H1 (cell line): ENCODE measurements around the gene A3GALT2. TPM values are rescaled to one million over a fixed set of nuclear protein-coding genes. Genes with fewer than 3 reads are reported as not detected.

ENCODE experiments used
- CTCF ChIA-PET: fragments of 300-600 bp; sonication (Branson Sonifier 250); formaldehyde crosslinking; loops from one replicate; lab custom pipeline; 2021; ENCODE audit not compliant: partially characterized antibody; lab: Charles Lee
- POLR2A ChIA-PET: fragments of 300-600 bp; sonication (Branson Sonifier 250); formaldehyde crosslinking; loops from one replicate; lab custom pipeline; 2021; ENCODE audit warnings: inconsistent platforms; ENCODE audit not compliant: partially characterized antibody; lab: Charles Lee
- DNase-seq, 2 experiments: peaks; one replicate each; pipeline versions ENCODE4 v3.0.0 to v3.0.0-alpha.2; 2010 to 2022; ENCODE audit warnings: low spot score in 2 of 2, low read depth in 1 of 2, mixed read lengths in 1 of 2
- FAIRE-seq: peaks from 2 replicates; lab custom pipeline; 2011; peaks lifted over from hg19 to GRCh38; lab: Jason Lieb, UNC
- H2AFZ ChIP-seq: 2 replicates; pipeline ENCODE4 v1.8.1; 2012; ENCODE audit warnings: low read length, inconsistent platforms
- H2AK5ac ChIP-seq: 2 replicates; pipeline ENCODE4 v1.6.1; 2013; ENCODE audit warnings: low read depth, low read length
- H2BK120ac ChIP-seq: replicated peaks from 2 replicates; pipeline ENCODE3; 2013; ENCODE audit warnings: low read depth, low read length, inconsistent platforms
- H2BK12ac ChIP-seq: 2 replicates; pipeline ENCODE4 v1.6.1; 2013; ENCODE audit warnings: low read depth, low read length
- H2BK15ac ChIP-seq: 2 replicates; pipeline ENCODE4 v1.6.1; 2013; ENCODE audit warnings: low read length
- H2BK20ac ChIP-seq: 2 replicates; pipeline ENCODE4 v1.6.1; 2013; ENCODE audit warnings: low read length
- H2BK5ac ChIP-seq: 2 replicates; pipeline ENCODE4 v1.6.1; 2013; ENCODE audit warnings: low read depth, low read length
- H3K14ac ChIP-seq: 2 replicates; pipeline ENCODE4 v1.6.1; 2013; ENCODE audit warnings: inconsistent platforms; ENCODE audit not compliant: insufficient read length
- H3K18ac ChIP-seq: 2 replicates; pipeline ENCODE4 v1.6.1; 2013; ENCODE audit warnings: low read length; ENCODE audit errors: extremely low read depth
- H3K23ac ChIP-seq: 2 replicates; pipeline ENCODE4 v1.6.1; 2013; ENCODE audit warnings: inconsistent platforms; ENCODE audit not compliant: insufficient read length
- H3K23me2 ChIP-seq: 2 replicates; pipeline ENCODE4 v1.6.1; 2013; ENCODE audit warnings: low read depth, low read length
- H3K27ac ChIP-seq: 2 replicates; pipeline ENCODE4 v1.6.1; 2011; ENCODE audit warnings: low read depth, low read length, inconsistent platforms
- H3K27me3 ChIP-seq, 4 experiments: replicated peaks in 1 of 4; 1 replicate in 1 of 4; 2 replicates in 3 of 4; pipeline versions ENCODE4 v1.6.1 to v1.8.1; 2011 to 2013; ENCODE audit warnings: low read length in 3 of 4, mild to moderate bottlenecking in 3 of 4, inconsistent platforms in 2 of 4, mixed read lengths in 2 of 4, moderate library complexity in 1 of 4; ENCODE audit not compliant: control insufficient read depth in 3 of 4, insufficient read depth in 3 of 4; ENCODE audit errors: extremely low read depth in 1 of 4
- H3K36me3 ChIP-seq, 4 experiments: 2 replicates each; pipeline versions ENCODE4 v1.6.1 to v1.8.1; 2011 to 2013; ENCODE audit warnings: mild to moderate bottlenecking in 4 of 4, low read length in 3 of 4, moderate library complexity in 2 of 4, control low read depth in 1 of 4, inconsistent platforms in 1 of 4; ENCODE audit not compliant: insufficient read depth in 4 of 4, control insufficient read depth in 2 of 4
- H3K4ac ChIP-seq: replicated peaks from 2 replicates; pipeline ENCODE3; 2013; ENCODE audit warnings: low read length, low read depth, mixed read lengths, inconsistent platforms; ENCODE audit not compliant: insufficient read length
- H3K4me1 ChIP-seq, 4 experiments: replicated peaks in 1 of 4; 1 replicate in 1 of 4; 2 replicates in 3 of 4; pipeline versions ENCODE4 v1.6.1 to v1.8.1; 2011 to 2013; ENCODE audit warnings: low read length in 3 of 4, inconsistent platforms in 2 of 4, mixed read lengths in 1 of 4; ENCODE audit not compliant: insufficient read depth in 4 of 4, control insufficient read depth in 3 of 4
- H3K4me2 ChIP-seq, 2 experiments: 2 replicates each; pipeline versions ENCODE4 v1.6.1 to v1.8.1; 2011 to 2013; ENCODE audit warnings: low read depth in 2 of 2, low read length in 2 of 2, control low read depth in 1 of 2, inconsistent platforms in 1 of 2, mild to moderate bottlenecking in 1 of 2; ENCODE audit not compliant: insufficient read depth in 1 of 2
- H3K4me3 ChIP-seq, 4 experiments: fragments of 200-600, 300-600 bp in 1 of 4; sonication (generic), shearing (Covaris generic), sonication (Bioruptor Twin) in 1 of 4; 2 replicates each; pipeline versions ENCODE4 v1.5.1 to v1.8.1; 2011 to 2016; ENCODE audit warnings: low read length in 4 of 4, low read depth in 3 of 4, control low read depth in 2 of 4, inconsistent platforms in 2 of 4, mild to moderate bottlenecking in 2 of 4, mixed read lengths in 1 of 4, moderate library complexity in 1 of 4; ENCODE audit not compliant: insufficient read depth in 2 of 4; ENCODE audit errors: extremely low read depth in 1 of 4
- H3K56ac ChIP-seq: replicated peaks from 2 replicates; pipeline ENCODE3; 2013; ENCODE audit warnings: low read depth, mild to moderate bottlenecking, mixed read lengths, low read length, inconsistent platforms; ENCODE audit not compliant: insufficient read length
- H3K79me1 ChIP-seq: 2 replicates; pipeline ENCODE4 v1.6.1; 2013; ENCODE audit warnings: low read depth, low read length, control low read depth
- H3K79me2 ChIP-seq, 2 experiments: 2 replicates each; pipeline versions ENCODE4 v1.6.1 to v1.8.1; 2012 to 2013; ENCODE audit warnings: low read length in 2 of 2, mild to moderate bottlenecking in 2 of 2, inconsistent platforms in 1 of 2; ENCODE audit not compliant: insufficient read depth in 2 of 2, control insufficient read depth in 1 of 2
- H3K9ac ChIP-seq, 4 experiments: replicated peaks in 1 of 4; 1 replicate in 1 of 4; 2 replicates in 3 of 4; pipeline versions ENCODE4 v1.6.1 to v1.8.1; 2011 to 2013; ENCODE audit warnings: low read depth in 3 of 4, low read length in 3 of 4, control low read depth in 2 of 4, mild to moderate bottlenecking in 2 of 4, moderate library complexity in 2 of 4, inconsistent platforms in 1 of 4; ENCODE audit errors: extremely low read depth in 1 of 4
- H3K9me3 ChIP-seq, 2 experiments: 2 replicates each; pipeline versions ENCODE4 v1.6.1 to v1.8.1; 2012 to 2013; ENCODE audit warnings: mild to moderate bottlenecking in 2 of 2, moderate library complexity in 2 of 2, control low read depth in 1 of 2, inconsistent platforms in 1 of 2, low read depth in 1 of 2, low read length in 1 of 2, mixed read lengths in 1 of 2; ENCODE audit not compliant: insufficient read depth in 2 of 2
- H4K20me1 ChIP-seq, 2 experiments: replicated peaks in 1 of 2; 2 replicates each; pipeline versions ENCODE3 to v1.8.1; 2011 to 2013; ENCODE audit warnings: inconsistent platforms in 2 of 2, low read length in 2 of 2, mild to moderate bottlenecking in 1 of 2; ENCODE audit not compliant: insufficient read depth in 2 of 2, control insufficient read depth in 1 of 2
- H4K5ac ChIP-seq: 2 replicates; pipeline ENCODE4 v1.6.1; 2013; ENCODE audit warnings: low read length, low read depth, mixed read lengths, inconsistent platforms; ENCODE audit not compliant: insufficient read length
- H4K8ac ChIP-seq: 2 replicates; pipeline ENCODE4 v1.8.0; 2013; ENCODE audit warnings: mild to moderate bottlenecking, moderate library complexity, low read length, inconsistent platforms; ENCODE audit not compliant: insufficient read depth; ENCODE audit errors: extremely low read depth
- H4K91ac ChIP-seq: replicated peaks from 2 replicates; pipeline ENCODE3; 2013; ENCODE audit warnings: low read length, mixed read lengths, inconsistent platforms; ENCODE audit not compliant: insufficient read length
- BRCA1 ChIP-seq: IDR thresholded peaks from 2 replicates; pipeline ENCODE4 v1.6.1; 2012; ENCODE audit warnings: low read depth, low read length, improper control_type of control experiment
- CBX8 ChIP-seq: fragments of 300-800, 300-1000 bp; sonication (generic); IDR thresholded peaks from 2 replicates; pipeline ENCODE4 v1.7.1; 2016; ENCODE audit warnings: low read depth, low read length, borderline replicate concordance
- CTCF ChIP-seq, 3 experiments: IDR thresholded peaks; 1 replicate in 2 of 3; 2 replicates in 1 of 3; pipeline versions ENCODE4 v1.5.1 to v1.6.1; 2011; ENCODE audit warnings: low read length in 3 of 3, mild to moderate bottlenecking in 3 of 3, inconsistent platforms in 2 of 3, low read depth in 1 of 3, moderate library complexity in 1 of 3; ENCODE audit not compliant: insufficient read depth in 1 of 3; ENCODE audit errors: control extremely low read depth in 1 of 3
- EGR1 ChIP-seq: IDR thresholded peaks from 2 replicates; pipeline ENCODE4 v1.6.1; 2011; ENCODE audit warnings: low read depth, low read length, borderline replicate concordance
- HDAC6 ChIP-seq: IDR thresholded peaks from one replicate; pipeline ENCODE4 v1.7.1; 2012; ENCODE audit warnings: low read depth, mild to moderate bottlenecking, inconsistent platforms, low read length, moderate library complexity
- PHF8 ChIP-seq: fragments of 200-600 bp; sonication (generic); conservative IDR thresholded peaks from 2 replicates; pipeline ENCODE4 v1.7.1; 2012; ENCODE audit warnings: low read depth, mild to moderate bottlenecking, inconsistent platforms, low read length, moderate library complexity
- SP1 ChIP-seq: IDR thresholded peaks from 2 replicates; pipeline ENCODE4 v1.6.1; 2011; ENCODE audit warnings: low read depth, low read length
- SRF ChIP-seq: IDR thresholded peaks from 2 replicates; pipeline ENCODE4 v1.6.1; 2011; ENCODE audit warnings: mild to moderate bottlenecking, low read depth, low read length, moderate library complexity
- TAF1 ChIP-seq: IDR thresholded peaks from 2 replicates; pipeline ENCODE4 v1.6.1; 2011; ENCODE audit warnings: mild to moderate bottlenecking, low read depth, low read length
- TCF12 ChIP-seq: IDR thresholded peaks from 2 replicates; pipeline ENCODE4 v1.6.1; 2011; ENCODE audit warnings: low read depth, mild to moderate bottlenecking, low read length
- TEAD4 ChIP-seq: IDR thresholded peaks from 2 replicates; pipeline ENCODE4 v1.6.1; 2012; ENCODE audit warnings: low read depth, low read length, inconsistent platforms, mixed read lengths
- WGBS, 2 experiments: shearing (Covaris generic) in 1 of 2; methylation state at CpG; one replicate each; pipeline versions ENCODE4 v1.1.6 to v1.1.7; 2013 to 2015; ENCODE audit warnings: low lambda C conversion rate in 2 of 2, mixed read lengths in 2 of 2, inconsistent platforms in 1 of 2, low coverage in 1 of 2, missing lambda C conversion rate in 1 of 2; ENCODE audit not compliant: insufficient replicate concordance in 2 of 2, insufficient coverage in 1 of 2, insufficient read length in 1 of 2; ENCODE audit errors: extremely low coverage in 1 of 2, missing lambda C conversion rate in 1 of 2; 5-methylcytosine and 5-hydroxymethylcytosine counted together
- polyA plus RNA-seq, 7 experiments: library from polyadenylated mRNA; depleted of rRNA in 3 of 7; stranded (reverse) in 5 of 7; unstranded in 2 of 7; fragments of >200 nt in 5 of 7; fragments of 200-250 nt in 2 of 7; gene quantifications; 1 replicate in 5 of 7; 2 replicates in 1 of 7; 4 replicates in 1 of 7; pipeline versions ENCODE4 v1.2.1 to v1.2.3, GENCODE V29; 2011 to 2013; ENCODE audit warnings: missing spikeins in 2 of 7, mixed read lengths in 2 of 7
- total RNA-seq: library from RNA; stranded (reverse); fragmentation: NEBNext Ultra II Directional; extraction: Animal tissue kit (Norgen Biotek cat#: 25700); gene quantifications from 2 replicates; pipeline ENCODE4 v1.2.1, GENCODE V29; 2021

A3GALT2 gene
- total and polyA plus RNA-seq, 2 of the 8 experiments (the other 6 are each of a cell fraction or from before 2014, with no cell fraction given) = not detected

- Histone ChIP-seq H2AFZ (no peak overlapping the region), H3K9me3 (no peaks in the 10 kb centered on the region), H3K4me3 (no peak overlapping the region), H3K36me3 (peaks cover 0 to 16% (median 7%) of the 10 kb centered on the region in 4 experiments; a peak in 5 of 8 replicates), H3K9ac (no peak overlapping the region), H2BK20ac (no peak overlapping the region), H3K56ac (no peak overlapping the region), H3K79me1 (no peaks in the 10 kb centered on the region), H2BK5ac (no peak overlapping the region), H3K4me2 (no peak overlapping the region), H2AK5ac (no peak overlapping the region), H3K27me3 (no peaks in the 10 kb centered on the region), H3K23ac (no peak overlapping the region), H3K27ac (no peak overlapping the region), H3K4ac (no peak overlapping the region), H3K18ac (no peak overlapping the region), H4K5ac (no peak overlapping the region), H4K8ac (no peak overlapping the region), H3K14ac (no peak overlapping the region), H3K4me1 (0 out of 7 replicates have a peak, but pooled peaks cover 0 to 3% (median 0%) of the 10 kb centered on the region in 4 experiments), H2BK15ac (no peak overlapping the region), H4K91ac (no peak overlapping the region), H3K79me2 (no peaks in the 10 kb centered on the region), H2BK12ac (no peak overlapping the region), H4K20me1 (peaks cover 0 to 6% of the 10 kb centered on the region in 2 experiments), H2BK120ac (no peak overlapping the region), H3K23me2 (no peaks in the 10 kb centered on the region)
- DNase-seq (no peak), FAIRE-seq (no peak)
- ChIA-PET POLR2A (no interaction called here), CTCF (interaction anchor here (0.9 to 5.0 kb wide), 5 partner anchors 11 to 127 kb away, joined by 3 to 36 read pairs (median 3); no protein-coding TSS in a partner anchor)
- 88% methylated on average over 9 of the region's 9 CpGs; no CpG with 5 or more reads in 1 of the 2 experiments for WGBS, 2 experiments
- TF ChIP-seq TEAD4 (no peak), EGR1 (no peak), HDAC6 (no peak), PHF8 (no peak), TAF1 (no peak), BRCA1 (no peak), SRF (no peak), SP1 (no peak), CBX8 (no peak), CTCF (IDR thresholded peaks at IDR 0.05; ENCODE audit: control extremely low read depth in 1 of 3, insufficient read depth in 1 of 3, low read depth in 1 of 3, low read length in 3 of 3) (no peak), TCF12 (no peak)
Observed at GRCh38 chr1:33327587-33328325, 6.9 kb upstream of the A3GALT2 start.
